ENCODE results near the gene CPNE7.

DNA sequence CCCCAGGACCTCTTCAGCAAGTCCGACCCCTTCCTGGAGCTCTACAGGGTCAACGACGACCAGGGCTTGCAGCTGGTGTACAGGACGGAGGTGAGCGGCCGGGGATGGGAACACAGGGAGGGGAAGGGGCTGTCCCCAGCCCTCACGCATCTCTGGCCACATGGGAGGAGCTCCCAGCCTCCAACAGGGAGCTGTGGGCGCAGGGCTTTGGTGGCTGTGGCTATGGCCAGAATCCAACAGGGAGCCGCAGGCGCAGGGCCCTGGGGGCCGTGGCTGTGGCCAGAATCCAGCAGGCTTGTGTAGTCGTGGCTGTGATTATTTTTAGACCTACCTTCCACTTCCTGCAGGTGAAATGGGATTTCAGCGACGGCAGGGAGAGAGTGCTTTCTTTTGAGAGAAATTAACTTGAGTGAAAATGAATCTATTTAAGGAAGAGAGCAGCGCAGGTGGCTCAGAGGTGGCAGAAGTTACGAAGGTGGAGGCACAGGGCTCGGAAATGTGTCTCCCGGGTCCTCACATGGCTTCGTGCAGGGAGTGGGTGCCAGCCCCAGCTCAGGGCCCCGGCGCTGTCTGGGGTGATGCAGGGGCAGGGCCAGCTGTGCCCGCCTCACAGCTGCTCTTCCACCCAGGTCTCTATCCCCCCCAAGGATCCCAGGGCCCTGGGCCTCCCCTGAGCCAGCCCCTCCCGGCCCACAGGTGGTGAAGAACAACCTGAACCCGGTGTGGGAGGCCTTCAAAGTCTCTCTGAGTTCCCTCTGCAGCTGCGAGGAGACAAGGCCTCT lies 9.4 kb downstream of the CPNE7 start:
- TF ChIP-seq, protein P1, sequence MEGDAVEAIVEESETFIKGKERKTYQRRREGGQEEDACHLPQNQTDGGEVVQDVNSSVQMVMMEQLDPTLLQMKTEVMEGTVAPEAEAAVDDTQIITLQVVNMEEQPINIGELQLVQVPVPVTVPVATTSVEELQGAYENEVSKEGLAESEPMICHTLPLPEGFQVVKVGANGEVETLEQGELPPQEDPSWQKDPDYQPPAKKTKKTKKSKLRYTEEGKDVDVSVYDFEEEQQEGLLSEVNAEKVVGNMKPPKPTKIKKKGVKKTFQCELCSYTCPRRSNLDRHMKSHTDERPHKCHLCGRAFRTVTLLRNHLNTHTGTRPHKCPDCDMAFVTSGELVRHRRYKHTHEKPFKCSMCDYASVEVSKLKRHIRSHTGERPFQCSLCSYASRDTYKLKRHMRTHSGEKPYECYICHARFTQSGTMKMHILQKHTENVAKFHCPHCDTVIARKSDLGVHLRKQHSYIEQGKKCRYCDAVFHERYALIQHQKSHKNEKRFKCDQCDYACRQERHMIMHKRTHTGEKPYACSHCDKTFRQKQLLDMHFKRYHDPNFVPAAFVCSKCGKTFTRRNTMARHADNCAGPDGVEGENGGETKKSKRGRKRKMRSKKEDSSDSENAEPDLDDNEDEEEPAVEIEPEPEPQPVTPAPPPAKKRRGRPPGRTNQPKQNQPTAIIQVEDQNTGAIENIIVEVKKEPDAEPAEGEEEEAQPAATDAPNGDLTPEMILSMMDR (IDR thresholded peaks at IDR 0.05; ENCODE audit: control extremely low read depth in 1 of 3, insufficient read depth in 1 of 3, low read depth in 1 of 3, low read length in 3 of 3): no peak
- TF ChIP-seq POLR2A (IDR thresholded peaks at IDR 0.05; ENCODE audit: control extremely low read depth in 1 of 2, low read depth in 2 of 2, low read length in 2 of 2) (no peak), EP300 (IDR thresholded peaks at IDR 0.05; ENCODE audit: borderline replicate concordance in 1 of 2, low read depth in 2 of 2, low read length in 2 of 2) (no peak), TAF1 (IDR thresholded peaks at IDR 0.05; ENCODE audit: low read depth, low read length) (no peak), CBX5 (IDR thresholded peaks at IDR 0.05; ENCODE audit: low read depth, low read length) (no peak), GABPA (IDR thresholded peaks at IDR 0.05; ENCODE audit: borderline replicate concordance, insufficient read depth, low read length) (no peak), POLR2AphosphoS5 (IDR thresholded peaks at IDR 0.05; ENCODE audit: low read depth, low read length) (no peak), SIRT6 (IDR thresholded peaks at IDR 0.05; ENCODE audit: low read length) (no peak)
- TF ChIP-seq, protein P2, sequence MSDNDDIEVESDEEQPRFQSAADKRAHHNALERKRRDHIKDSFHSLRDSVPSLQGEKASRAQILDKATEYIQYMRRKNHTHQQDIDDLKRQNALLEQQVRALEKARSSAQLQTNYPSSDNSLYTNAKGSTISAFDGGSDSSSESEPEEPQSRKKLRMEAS (IDR thresholded peaks at IDR 0.05): no peak

Data from H1 (cell line).